Common myeloid progenitor, CD34-positive (primary cell): ENCODE data around the gene PCDHB11.
A peak's percentile ranks its signal among the peaks of the same experiment; 100 is the strongest.
"Not testable (repeated sequence)": the region's sequence is repeated elsewhere in the genome, so short reads cannot be mapped to it uniquely, and the experiment has no call there.

Experiments used
- CTCF ChIA-PET: fragments of 350-600 bp; sonication (Branson Sonifier 250); formaldehyde crosslinking; loops from one replicate; lab custom pipeline; 2021; ENCODE audit warnings: antibody characterized with exemption; lab: Charles Lee
- POLR2A ChIA-PET: fragments of 350-600 bp; sonication (Branson Sonifier 250); formaldehyde crosslinking; loops from one replicate; lab custom pipeline; 2021; ENCODE audit warnings: antibody characterized with exemption; lab: Charles Lee
- DNase-seq, 3 donors: peaks; one replicate each; pipeline versions ENCODE4 v3.0.0 to v3.0.0-alpha.2; 2013
- H3K27ac ChIP-seq, 2 experiments: 1 replicate in 1 of 2; 2 replicates in 1 of 2; pipeline ENCODE4 v1.7.0; 2013; ENCODE audit warnings: inconsistent platforms in 2 of 2, low read length in 2 of 2, mild to moderate bottlenecking in 2 of 2, low read depth in 1 of 2, moderate library complexity in 1 of 2; ENCODE audit not compliant: severe bottlenecking in 2 of 2, insufficient read depth in 1 of 2, poor library complexity in 1 of 2
- H3K27me3 ChIP-seq, 5 experiments: replicated peaks in 2 of 5; 1 replicate in 3 of 5; 2 replicates in 2 of 5; pipeline versions ENCODE4 v1.6.1 to v1.7.0; 2013; ENCODE audit warnings: low read length in 4 of 5, mild to moderate bottlenecking in 2 of 5, moderate library complexity in 2 of 5, inconsistent platforms in 1 of 5; ENCODE audit not compliant: insufficient read depth in 5 of 5, control insufficient read depth in 4 of 5
- H3K36me3 ChIP-seq, 4 experiments: 1 replicate in 2 of 4; 2 replicates in 2 of 4; pipeline versions ENCODE4 v1.6.1 to v1.7.0; 2013; ENCODE audit warnings: low read length in 3 of 4, control low read depth in 1 of 4, mild to moderate bottlenecking in 1 of 4; ENCODE audit not compliant: control insufficient read depth in 4 of 4, insufficient read depth in 4 of 4
- H3K4me1 ChIP-seq, 4 experiments: 1 replicate in 3 of 4; 2 replicates in 1 of 4; pipeline versions ENCODE4 v1.6.1 to v1.7.1; 2013; ENCODE audit warnings: low read length in 3 of 4, mild to moderate bottlenecking in 3 of 4, control low read depth in 1 of 4, inconsistent platforms in 1 of 4, moderate library complexity in 1 of 4; ENCODE audit not compliant: control insufficient read depth in 4 of 4, insufficient read depth in 4 of 4; ENCODE audit errors: control extremely low read depth in 1 of 4
- H3K4me3 ChIP-seq, 7 experiments: 1 replicate in 4 of 7; 2 replicates in 3 of 7; pipeline versions ENCODE4 v1.5.1 to v1.7.0; 2013; ENCODE audit warnings: mild to moderate bottlenecking in 7 of 7, low read length in 6 of 7, moderate library complexity in 6 of 7, inconsistent platforms in 2 of 7, low read depth in 2 of 7, control low read depth in 1 of 7; ENCODE audit not compliant: insufficient read depth in 4 of 7, control insufficient read depth in 1 of 7; ENCODE audit errors: extremely low read depth in 1 of 7
- H3K9me3 ChIP-seq, 5 experiments: 1 replicate in 4 of 5; 2 replicates in 1 of 5; pipeline versions ENCODE4 v1.6.1 to v1.7.1; 2013; ENCODE audit warnings: low read length in 4 of 5, mild to moderate bottlenecking in 2 of 5, inconsistent platforms in 1 of 5, low read depth in 1 of 5, moderate library complexity in 1 of 5; ENCODE audit not compliant: control insufficient read depth in 4 of 5, insufficient read depth in 2 of 5; ENCODE audit errors: control extremely low read depth in 1 of 5
- WGBS: methylation state at CpG from one replicate; pipeline ENCODE4 v1.1.5; 2013; ENCODE audit not compliant: insufficient coverage; 5-methylcytosine and 5-hydroxymethylcytosine counted together

The PCDHB11 gene

GRCh38 chr5:141186897-141187512, 12.4 kb upstream of the PCDHB11 start, which contains the start of gene PCDHB9:
Gene PCDHB9 (plus strand): TSS chr5:141187161. CDS start chr5:141187319, 158 bp downstream.
- Histone ChIP-seq H3K9me3 (peaks cover 0 to 30% (median 21%) of the 10 kb centered on the region in 5 experiments), H3K36me3 (no peaks in the 10 kb centered on the region), H3K4me1 (no peaks in the 10 kb centered on the region), H3K27ac (no peak within 1 kb of the TSS), H3K27me3 (peaks cover 5 to 52% (median 15%) of the 10 kb centered on the region in 5 experiments), H3K4me3 (no peak within 1 kb of the TSS)
- whole genome bisulfite sequencing: 25% methylated on average over 6 of the region's 9 CpGs
- CTCF ChIA-PET: no interaction called here
- POLR2A ChIA-PET: interaction anchor here (0.6 kb wide), 1 partner anchor 127 kb away, joined by 6 read pairs; no protein-coding TSS in a partner anchor
- peak in 2 of 3 donors; percentile 19 to 20 for DNase-seq

GRCh38 chr5:141188682-141189081, 10.7 kb upstream of the PCDHB11 start:
- H3K9me3 ChIP-seq: peaks cover 0 to 20% (median 14%) of the 10 kb centered on the region in 5 experiments
- CTCF ChIA-PET, H3K27ac ChIP-seq, H3K36me3 ChIP-seq, H3K4me3 ChIP-seq, H3K4me1 ChIP-seq, POLR2A ChIA-PET, DNase-seq: not testable (repeated sequence)
- H3K27me3 ChIP-seq: peaks cover 5 to 49% (median 10%) of the 10 kb centered on the region in 5 experiments
- 23% methylated on average over 5 of the region's 37 CpGs for WGBS

DNA sequence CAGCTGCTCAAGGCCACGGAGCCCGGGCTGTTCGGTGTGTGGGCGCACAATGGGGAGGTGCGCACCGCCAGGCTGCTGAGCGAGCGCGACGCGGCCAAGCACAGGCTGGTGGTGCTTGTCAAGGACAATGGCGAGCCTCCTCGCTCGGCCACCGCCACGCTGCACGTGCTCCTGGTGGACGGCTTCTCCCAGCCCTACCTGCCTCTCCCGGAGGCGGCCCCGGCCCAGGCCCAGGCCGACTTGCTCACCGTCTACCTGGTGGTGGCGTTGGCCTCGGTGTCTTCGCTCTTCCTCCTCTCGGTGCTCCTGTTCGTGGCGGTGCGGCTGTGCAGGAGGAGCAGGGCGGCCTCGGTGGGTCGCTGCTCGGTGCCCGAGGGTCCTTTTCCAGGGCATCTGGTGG, 10.3 kb upstream of the PCDHB11 start:
- H3K9me3 ChIP-seq: peaks cover 0 to 19% (median 14%) of the 10 kb centered on the region in 5 experiments

GRCh38 chr5:141192110-141192725, 7.2 kb upstream of the PCDHB11 start, which contains the start of gene PCDHB10:
Gene PCDHB10 (plus strand): TSS chr5:141192353. CDS start chr5:141192553, 200 bp downstream.
- WGBS: 7% methylated on average over 7 of the region's 10 CpGs
- Histone ChIP-seq H3K27me3 (peaks cover 3 to 40% (median 8%) of the 10 kb centered on the region in 5 experiments), H3K4me1 (no peaks in the 10 kb centered on the region), H3K27ac (no peak within 1 kb of the TSS), H3K4me3 (no peak within 1 kb of the TSS), H3K9me3 (peaks cover 0 to 16% (median 8%) of the 10 kb centered on the region in 5 experiments), H3K36me3 (no peaks in the 10 kb centered on the region)
- ChIA-PET CTCF (no interaction called here), POLR2A (interaction anchor here (0.6 kb wide), 1 partner anchor 245 kb away, joined by 3 read pairs; no protein-coding TSS in a partner anchor)
- peak in 2 of 3 donors; percentile 16 to 18 for DNase-seq

More for the DNA sequence above, 10.3 kb upstream of the PCDHB11 start:
- H3K36me3 ChIP-seq, DNase-seq, H3K4me1 ChIP-seq, POLR2A ChIA-PET, H3K4me3 ChIP-seq, H3K27ac ChIP-seq, CTCF ChIA-PET: not testable (repeated sequence)
- H3K27me3 ChIP-seq: peaks cover 5 to 48% (median 10%) of the 10 kb centered on the region in 5 experiments
- 17% methylated on average over 14 of the region's 35 CpGs for WGBS

DNA sequence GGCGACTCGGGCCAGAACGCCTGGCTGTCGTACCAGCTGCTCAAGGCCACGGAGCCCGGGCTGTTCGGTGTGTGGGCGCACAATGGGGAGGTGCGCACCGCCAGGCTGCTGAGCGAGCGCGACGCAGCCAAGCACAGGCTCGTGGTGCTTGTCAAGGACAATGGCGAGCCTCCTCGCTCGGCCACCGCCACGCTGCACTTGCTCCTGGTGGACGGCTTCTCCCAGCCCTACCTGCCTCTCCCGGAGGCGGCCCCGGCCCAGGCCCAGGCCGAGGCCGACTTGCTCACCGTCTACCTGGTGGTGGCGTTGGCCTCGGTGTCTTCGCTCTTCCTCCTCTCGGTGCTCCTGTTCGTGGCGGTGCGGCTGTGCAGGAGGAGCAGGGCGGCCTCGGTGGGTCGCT, 5.1 kb upstream of the PCDHB11 start:
- DNase-seq, H3K27ac ChIP-seq, CTCF ChIA-PET, H3K4me3 ChIP-seq, H3K4me1 ChIP-seq, H3K36me3 ChIP-seq, POLR2A ChIA-PET: not testable (repeated sequence)
- H3K9me3 ChIP-seq: peaks cover 2 to 18% (median 11%) of the 10 kb centered on the region in 5 experiments
- WGBS: no CpG with 5 or more reads among the region's 37 CpGs
- H3K27me3 ChIP-seq: peaks cover 3 to 28% (median 4%) of the 10 kb centered on the region in 5 experiments

- ChIA-PET POLR2A (no interaction called here), CTCF (no interaction called here)
- no peak overlapping the region for H3K27ac ChIP-seq
- no peaks in the 10 kb centered on the region for H3K4me1 ChIP-seq
- H3K4me3 ChIP-seq: no peak overlapping the region
- no peak for DNase-seq
- no peaks in the 10 kb centered on the region for H3K36me3 ChIP-seq
- peaks cover 11 to 34% (median 14%) of the 10 kb centered on the region in 5 experiments for H3K9me3 ChIP-seq
- H3K27me3 ChIP-seq: peaks cover 3 to 41% (median 9%) of the 10 kb centered on the region in 5 experiments
- WGBS: 80% methylated on average over 1 of the region's 3 CpGs
Observed at GRCh38 chr5:141196363-141196762, 3.1 kb upstream of the PCDHB11 start.

DNA sequence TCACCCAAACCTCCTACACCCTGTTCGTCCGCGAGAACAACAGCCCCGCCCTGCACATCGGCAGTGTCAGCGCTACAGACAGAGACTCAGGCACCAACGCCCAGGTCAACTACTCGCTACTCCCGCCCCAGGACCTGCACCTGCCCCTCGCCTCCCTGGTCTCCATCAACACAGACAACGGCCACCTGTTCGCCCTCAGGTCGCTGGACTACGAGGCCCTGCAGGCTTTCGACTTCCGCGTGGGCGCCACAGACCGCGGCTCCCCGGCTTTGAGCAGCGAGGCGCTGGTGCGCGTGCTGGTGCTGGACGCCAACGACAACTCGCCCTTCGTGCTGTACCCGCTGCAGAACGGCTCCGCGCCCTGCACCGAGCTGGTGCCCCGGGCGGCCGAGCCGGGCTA, 1.7 kb downstream of the PCDHB11 start:
- H3K4me1 ChIP-seq, CTCF ChIA-PET, H3K36me3 ChIP-seq, H3K4me3 ChIP-seq, DNase-seq, POLR2A ChIA-PET, H3K27ac ChIP-seq: not testable (repeated sequence)
- peaks cover 12 to 34% (median 15%) of the 10 kb centered on the region in 5 experiments for H3K9me3 ChIP-seq
- H3K27me3 ChIP-seq: peaks cover 3 to 29% (median 4%) of the 10 kb centered on the region in 5 experiments
- 41% methylated on average over 8 of the region's 38 CpGs for WGBS
